LNCaP clone FGC (cell line): Measurements from ENCODE around the gene TNNC1.

Experiments
- DNase-seq: peaks from one replicate; pipeline ENCODE4 v3.0.0-alpha.2; 2011; ENCODE audit warnings: low read depth
- H3K4me3 ChIP-seq: 2 replicates; pipeline ENCODE4 v1.5.1; 2011; ENCODE audit warnings: mild to moderate bottlenecking, low read depth, low read length, control low read depth
- CTCF ChIP-seq: IDR thresholded peaks from 2 replicates; pipeline ENCODE4 v1.5.1; 2012; ENCODE audit warnings: mild to moderate bottlenecking; ENCODE audit not compliant: control insufficient read depth, insufficient read depth; ENCODE audit errors: extremely low read depth

The TNNC1 gene

GRCh38 chr3:52453496-52454249, at the start of gene TNNC1:
Gene TNNC1 (minus strand): TSS chr3:52454041. CDS start chr3:52454015, 26 bp downstream.
- no peak for DNase-seq
- no peak for TF ChIP-seq CTCF
- peak within 1 kb of the TSS; percentile 75 for H3K4me3 ChIP-seq

- TF ChIP-seq CTCF: no peak
- H3K4me3 ChIP-seq: no peak overlapping the region
- no peak for DNase-seq
Measured at GRCh38 chr3:52502808-52503350, 49.0 kb upstream of the TNNC1 start.

DNA sequence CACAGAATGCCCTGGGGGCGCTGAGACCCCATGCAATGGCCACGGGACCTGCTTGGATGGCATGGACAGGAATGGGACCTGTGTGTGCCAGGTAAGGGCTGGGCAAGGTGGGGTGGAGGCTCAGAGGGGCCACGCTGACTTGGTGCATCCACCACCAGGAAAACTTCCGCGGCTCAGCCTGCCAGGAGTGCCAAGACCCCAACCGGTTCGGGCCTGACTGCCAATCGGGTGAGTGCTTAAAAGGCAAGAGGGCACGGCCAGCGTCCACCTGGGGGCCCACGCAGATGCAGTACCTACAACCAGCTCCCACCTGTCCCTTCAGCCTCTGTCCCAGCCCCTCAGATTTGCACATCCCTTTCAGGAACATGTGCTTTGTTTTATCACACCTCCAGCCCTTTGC, 48.2 kb upstream of the TNNC1 start:
- no peak for TF ChIP-seq CTCF
- no peak for DNase-seq
- no peak overlapping the region for H3K4me3 ChIP-seq

DNA sequence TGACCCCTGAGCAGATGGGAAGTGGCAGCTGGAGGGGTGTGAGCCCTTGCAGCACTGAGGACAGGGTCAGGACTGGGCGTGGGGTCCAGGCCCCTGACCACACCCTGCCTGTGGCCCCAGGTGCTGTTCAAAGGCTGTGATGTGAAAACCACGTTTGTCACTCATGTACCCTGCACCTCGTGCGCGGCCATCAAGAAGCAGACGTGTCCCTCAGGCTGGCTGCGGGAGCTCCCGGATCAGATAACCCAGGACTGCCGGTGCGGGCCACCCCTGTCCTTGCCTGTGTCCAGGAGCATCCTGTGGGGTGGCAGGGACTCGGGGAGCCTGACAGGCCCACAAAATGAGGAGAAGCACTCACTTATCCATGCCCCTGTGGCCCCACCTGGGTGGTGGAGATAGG, 47.2 kb upstream of the TNNC1 start:
- DNase-seq: no peak
- H3K4me3 ChIP-seq: no peak overlapping the region
- TF ChIP-seq CTCF: no peak

GRCh38 chr3:52498137-52499054, 44.6 kb upstream of the TNNC1 start:
- no peak overlapping the region for H3K4me3 ChIP-seq
- DNase-seq: no peak
- TF ChIP-seq CTCF: no peak

DNA sequence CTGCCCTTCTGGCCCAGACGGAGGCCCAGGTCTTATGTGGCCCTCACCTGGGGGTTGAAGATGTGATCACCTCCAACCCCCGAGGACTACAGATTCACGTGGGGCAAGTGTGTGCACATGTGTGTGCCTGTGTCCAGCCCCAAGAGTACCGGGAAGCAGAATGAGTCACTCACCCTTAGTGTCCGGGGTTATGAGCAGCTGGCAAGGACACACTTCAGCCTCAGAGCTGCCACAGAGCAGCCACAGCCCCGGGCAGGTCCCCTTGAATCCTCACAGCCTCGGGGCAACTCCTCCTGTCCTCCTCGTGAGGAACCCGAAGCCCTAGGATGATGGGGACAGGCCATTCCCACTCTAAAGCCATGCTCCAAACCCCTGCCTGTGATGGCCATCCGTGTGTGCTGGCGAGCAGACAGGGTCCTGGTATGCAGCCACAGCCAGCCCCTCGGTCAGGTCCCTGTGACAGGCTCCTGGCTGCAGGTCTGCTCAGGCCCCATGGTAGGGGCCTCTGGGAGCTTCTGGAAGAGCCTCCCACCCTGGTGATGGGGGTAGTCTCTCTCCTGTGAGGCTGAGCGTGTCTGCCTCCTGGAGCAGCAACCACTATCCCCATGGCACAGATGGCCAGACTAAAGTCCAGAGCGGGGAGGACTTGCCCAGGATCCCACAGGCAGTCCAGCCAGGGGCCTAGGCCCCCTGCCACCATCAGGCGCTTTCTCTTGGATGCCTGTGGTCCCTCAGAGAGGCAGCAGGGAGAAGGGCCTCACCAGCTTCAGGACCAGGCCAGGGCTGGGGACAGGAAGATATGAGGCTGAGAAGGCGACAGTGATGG, 42.1 kb upstream of the TNNC1 start:
- no peak for DNase-seq
- no peak overlapping the region for H3K4me3 ChIP-seq
- TF ChIP-seq CTCF: no peak
